ENCODE measurements around the gene LMAN1.

Gene LMAN1

GRCh38 chr18:59303006-59303405 is 56.1 kb downstream of the LMAN1 start:
- DNase-seq (ENCODE audit: low spot score), result no peak

DNA sequence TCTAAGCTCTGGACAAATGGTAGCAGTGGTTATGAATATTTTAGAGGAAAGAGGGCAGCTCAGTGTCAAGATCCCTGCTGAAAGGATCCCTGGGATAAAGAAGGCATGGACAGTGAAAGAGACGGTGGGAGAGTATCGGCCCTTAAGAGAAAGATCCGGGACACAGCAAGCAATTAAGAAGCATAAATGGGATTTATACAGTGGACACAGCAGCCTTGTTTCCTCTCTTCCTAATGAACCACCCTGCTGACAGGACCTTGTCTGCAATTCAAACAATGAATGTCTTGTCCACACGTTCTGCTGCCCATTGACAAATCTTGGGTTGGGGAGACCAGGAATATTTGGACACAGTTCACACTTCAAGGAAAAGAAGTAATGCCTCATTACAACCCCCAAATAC is 57.1 kb downstream of the LMAN1 start:
- DNase-seq (ENCODE audit: low spot score), result no peak

DNA sequence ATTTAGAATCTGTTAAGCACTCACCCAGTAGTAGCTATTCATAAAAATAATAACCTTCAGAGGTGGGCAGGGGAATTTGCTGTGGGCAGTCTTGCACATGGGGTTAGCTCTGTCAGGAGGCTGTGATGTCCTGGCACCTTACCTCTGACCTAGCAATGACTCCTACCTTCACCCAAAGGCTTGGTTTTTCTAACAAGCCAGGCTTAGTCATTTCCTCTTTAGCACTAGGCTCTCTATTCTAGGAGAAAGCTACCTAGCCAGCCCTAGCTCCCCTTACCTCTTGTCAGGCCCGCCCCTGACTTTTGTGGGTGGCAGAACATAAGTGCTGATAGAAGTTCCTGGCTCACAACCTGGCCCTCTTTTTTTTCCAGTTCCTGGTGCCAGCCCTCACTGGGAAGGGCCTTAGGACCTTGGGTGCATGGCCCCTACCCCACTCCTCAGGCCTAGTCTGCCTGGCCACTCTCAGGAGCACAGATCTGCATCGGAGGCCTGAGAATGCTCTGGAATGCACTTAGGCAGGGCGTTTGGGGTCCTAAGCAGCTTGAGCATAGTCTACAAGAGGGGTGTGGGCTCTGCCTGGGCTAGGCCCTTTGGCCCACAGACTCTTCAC is 58.3 kb downstream of the LMAN1 start:
- DNase-seq (ENCODE audit: low spot score), result no peak

DNA sequence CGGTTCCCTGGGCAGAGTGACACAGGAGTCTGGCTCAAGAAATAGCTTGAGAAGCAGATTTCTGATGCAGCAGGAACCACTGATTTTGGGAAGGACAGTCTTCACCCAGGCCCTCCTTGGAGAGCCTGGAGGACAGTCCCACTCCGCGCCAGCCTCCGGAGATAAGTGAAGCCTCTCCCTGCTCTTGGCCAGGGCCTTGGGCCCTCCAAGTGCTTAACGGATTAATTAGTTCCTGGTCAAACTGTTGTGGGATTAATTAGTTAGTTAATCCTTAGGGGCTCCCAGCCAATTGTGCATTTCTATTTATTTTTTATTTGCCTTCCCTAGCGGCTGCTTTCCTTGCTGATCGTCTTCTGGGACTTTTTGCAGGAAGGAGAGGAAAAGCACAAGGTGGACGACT is 60.2 kb downstream of the LMAN1 start:
- DNase-seq (ENCODE audit: low spot score), result no peak

DNA sequence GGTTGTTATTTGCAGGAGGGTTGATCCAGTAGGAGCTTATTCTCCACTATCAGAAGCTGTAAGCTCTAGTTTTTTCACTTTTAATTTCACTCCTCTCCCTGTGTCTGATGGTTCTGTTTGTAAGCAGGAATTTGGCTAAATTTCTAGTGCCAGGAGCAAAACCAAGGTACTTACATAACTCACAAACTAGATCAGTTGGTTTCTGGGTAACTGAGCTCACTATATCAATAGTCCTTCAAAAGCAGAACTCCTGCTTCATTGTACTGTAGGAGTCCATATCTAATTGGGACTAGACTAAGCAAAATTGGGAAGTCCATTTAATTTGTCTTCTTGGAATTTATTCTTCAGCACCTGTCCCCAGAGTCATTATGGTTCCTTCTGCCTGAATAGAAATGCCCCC is 65.7 kb downstream of the LMAN1 start:
- no peak for DNase-seq (ENCODE audit: low spot score)

GRCh38 chr18:59286341-59286740 is 72.7 kb downstream of the LMAN1 start:
- no peak for DNase-seq (ENCODE audit: low spot score)

- DNase-seq (ENCODE audit: low spot score), result no peak
Observed at GRCh38 chr18:59282341-59282740, 76.7 kb downstream of the LMAN1 start.

- DNase-seq (ENCODE audit: low spot score), result peak; percentile 80
Observed at GRCh38 chr18:59279722-59280121, 79.3 kb downstream of the LMAN1 start.

DNA sequence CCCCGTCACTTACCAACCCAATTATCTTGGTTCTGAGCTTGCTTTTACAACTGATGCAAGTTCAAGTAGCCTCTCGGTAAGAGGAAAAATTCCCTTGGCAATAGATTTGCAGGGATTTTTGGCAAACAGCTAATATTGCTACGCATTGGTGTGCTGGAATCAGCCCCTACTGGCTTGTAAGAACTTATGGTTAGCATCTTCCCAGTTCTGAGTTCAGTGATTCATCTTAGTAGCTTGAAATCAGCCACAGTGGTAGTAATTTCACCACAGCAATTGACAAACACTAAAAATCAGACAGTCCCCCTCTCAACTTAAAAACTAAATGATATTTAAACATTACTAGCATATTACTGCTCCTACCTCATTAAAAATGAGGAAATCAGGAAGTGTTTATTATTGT is 79.9 kb downstream of the LMAN1 start:
- no peak for DNase-seq (ENCODE audit: low spot score)

DNA sequence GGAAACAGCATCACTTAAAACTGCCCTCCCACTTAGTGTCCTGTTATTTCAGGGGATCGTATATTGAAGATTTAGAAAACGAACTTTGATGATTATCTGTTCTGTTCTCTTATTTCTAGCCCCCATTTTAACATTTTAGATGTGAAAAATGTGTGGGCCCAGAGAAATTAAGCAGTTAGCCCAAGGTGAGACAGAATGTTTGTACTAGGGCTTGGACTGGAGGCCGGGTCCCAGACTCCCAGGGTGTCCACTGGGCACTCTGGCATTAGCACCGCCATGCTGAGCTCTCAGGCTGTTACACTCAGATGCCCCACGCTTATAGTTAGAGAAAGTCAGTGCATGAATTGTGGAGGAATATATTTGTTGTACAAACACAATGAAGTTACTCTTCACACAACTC is 80.3 kb downstream of the LMAN1 start:
- DNase-seq (ENCODE audit: low spot score), result no peak

All from D341Med (cell line).